DMS 273 (cell line): ENCODE data around the gene FAM90A26.
"Not testable (repeated sequence)": the region's sequence is repeated elsewhere in the genome, so short reads cannot be mapped to it uniquely, and the experiment has no call there.

Experiments used
- DNase-seq: peaks from one replicate; lab custom pipeline; 2025; ENCODE audit not compliant: unreplicated experiment; lab: John Stamatoyannopoulos, UW

The FAM90A26 gene

GRCh38 chr4:9155101-9155886 is 14.9 kb upstream of the FAM90A26 start:
- not testable (repeated sequence) for DNase-seq

- not testable (repeated sequence) for DNase-seq
Observed at GRCh38 chr4:9158392-9158791, 11.8 kb upstream of the FAM90A26 start.

GRCh38 chr4:9160046-9160445 is 10.2 kb upstream of the FAM90A26 start:
- not testable (repeated sequence) for DNase-seq

- DNase-seq, result not testable (repeated sequence)
Observed at GRCh38 chr4:9165990-9166389, 4.2 kb upstream of the FAM90A26 start.

GRCh38 chr4:9210357-9210756 is 40.1 kb downstream of the FAM90A26 start, which contains the start of gene USP17L10:
Gene USP17L10, plus strand, starts transcription at chr4:9210657. Its CDS starts 0 bp downstream, at chr4:9210657.
- DNase-seq, result not testable (repeated sequence)

- not testable (repeated sequence) for DNase-seq
Observed at GRCh38 chr4:9214701-9215100, 44.5 kb downstream of the FAM90A26 start.

- DNase-seq, result not testable (repeated sequence)
Observed at GRCh38 chr4:9215105-9215504, 44.9 kb downstream of the FAM90A26 start, which contains the start of gene USP17L11. Gene USP17L11, plus strand, starts transcription at chr4:9215405. Its CDS starts 0 bp downstream, at chr4:9215405.

- not testable (repeated sequence) for DNase-seq
Observed at GRCh38 chr4:9219852-9220251, 49.6 kb downstream of the FAM90A26 start, which contains the start of gene USP17L12. Gene USP17L12, plus strand, starts transcription at chr4:9220152. Its CDS starts 0 bp downstream, at chr4:9220152.

GRCh38 chr4:9224596-9224995 is 54.4 kb downstream of the FAM90A26 start, which contains the start of gene USP17L13:
Gene USP17L13, plus strand, starts transcription at chr4:9224896. Its CDS starts 0 bp downstream, at chr4:9224896.
- not testable (repeated sequence) for DNase-seq
